NCI-H187 (cell line): ENCODE data around the gene FKBP4.

Experiments used
- DNase-seq, 2 experiments: peaks; one replicate each; lab custom pipeline; 2025; lab: John Stamatoyannopoulos, UW

Gene FKBP4

GRCh38 chr12:2783936-2784600, 10.7 kb upstream of the FKBP4 start:
- DNase-seq = peak; percentile 12 to 51

GRCh38 chr12:2785017-2785416, 9.8 kb upstream of the FKBP4 start:
- DNase-seq = no peak

GRCh38 chr12:2791089-2791488, 3.7 kb upstream of the FKBP4 start:
- no peak for DNase-seq

GRCh38 chr12:2792671-2793500, 1.9 kb upstream of the FKBP4 start:
- DNase-seq = no peak

- DNase-seq = no peak
These were observed 1.2 kb upstream of the FKBP4 start for GRCh38 chr12:2793561-2793960.

GRCh38 chr12:2794191-2794735, 507 bp upstream of the FKBP4 start:
- DNase-seq = no peak

- DNase-seq = peak in 1 of 2 experiments; percentile 37
These were observed 769 bp downstream of the FKBP4 start for GRCh38 chr12:2795291-2796186.

GRCh38 chr12:2796187-2796666, 1.5 kb downstream of the FKBP4 start:
- no peak for DNase-seq

- no peak for DNase-seq
These were observed 3.1 kb downstream of the FKBP4 start for GRCh38 chr12:2797721-2798418.

GRCh38 chr12:2800046-2800570, 5.3 kb downstream of the FKBP4 start:
- DNase-seq = no peak

- DNase-seq = no peak
These were observed 6.4 kb downstream of the FKBP4 start for GRCh38 chr12:2801044-2801783.

GRCh38 chr12:2803635-2804392, 9.0 kb downstream of the FKBP4 start:
- DNase-seq = no peak

GRCh38 chr12:2804393-2805142, 9.8 kb downstream of the FKBP4 start:
- no peak for DNase-seq

GRCh38 chr12:2805143-2805520, 10.4 kb downstream of the FKBP4 start:
- no peak for DNase-seq

- no peak for DNase-seq
These were observed 11.9 kb downstream of the FKBP4 start for GRCh38 chr12:2806700-2807099.

- no peak for DNase-seq
These were observed 17.0 kb downstream of the FKBP4 start for GRCh38 chr12:2811801-2812200.

- peak; percentile 94 to 96 for DNase-seq
These were observed 17.8 kb downstream of the FKBP4 start, which contains the start of gene ITFG2 for GRCh38 chr12:2812290-2813213. Gene ITFG2, plus strand, starts transcription at chr12:2812668. Its CDS starts 93 bp downstream, at chr12:2812761.
